GM18508 (cell line): ENCODE results near the gene CBLC.
"Not testable (repeated sequence)": the region's sequence is repeated elsewhere in the genome, so short reads cannot be mapped to it uniquely, and the experiment has no call there.

Source experiments
- ATAC-seq: cut with Tn5 transposase; IDR thresholded peaks from one replicate; pipeline ENCODE4 v1.9.1; 2021; ENCODE audit warnings: moderate number of reproducible peaks; ENCODE audit not compliant: insufficient read depth, unreplicated experiment

Gene CBLC

GRCh38 chr19:44816301-44816700, 38.6 kb downstream of the CBLC start:
- ATAC-seq, result no peak

GRCh38 chr19:44817725-44818465, 40.2 kb downstream of the CBLC start:
- no peak for ATAC-seq

- no peak for ATAC-seq
Measured at GRCh38 chr19:44818466-44819031, 40.9 kb downstream of the CBLC start.

GRCh38 chr19:44819246-44819832, 41.6 kb downstream of the CBLC start:
- no peak for ATAC-seq

- ATAC-seq, result no peak
Measured at GRCh38 chr19:44820648-44821609, 43.2 kb downstream of the CBLC start.

- no peak for ATAC-seq
Measured at GRCh38 chr19:44822177-44822576, 44.5 kb downstream of the CBLC start.

- ATAC-seq, result no peak
Measured at GRCh38 chr19:44822670-44823372, 45.1 kb downstream of the CBLC start.

- ATAC-seq, result no peak
Measured at GRCh38 chr19:44823373-44823698, 45.6 kb downstream of the CBLC start.

GRCh38 chr19:44824761-44825160, 47.1 kb downstream of the CBLC start:
- no peak for ATAC-seq

- not testable (repeated sequence) for ATAC-seq
Measured at GRCh38 chr19:44832875-44833274, 55.2 kb downstream of the CBLC start.

- ATAC-seq, result not testable (repeated sequence)
Measured at GRCh38 chr19:44834399-44834798, 56.7 kb downstream of the CBLC start.

GRCh38 chr19:44839276-44839675, 61.6 kb downstream of the CBLC start:
- ATAC-seq, result no peak

- ATAC-seq, result no peak
Measured at GRCh38 chr19:44840811-44841210, 63.1 kb downstream of the CBLC start.

- no peak for ATAC-seq
Measured at GRCh38 chr19:44841231-44841630, 63.5 kb downstream of the CBLC start.

GRCh38 chr19:44845286-44845611, 67.6 kb downstream of the CBLC start:
- no peak for ATAC-seq

GRCh38 chr19:44845612-44846454, 68.1 kb downstream of the CBLC start, which contains the start of gene NECTIN2:
NECTIN2 (plus strand) TSS chr19:44846297; CDS start chr19:44846526, 229 bp downstream.
- ATAC-seq, result no peak

GRCh38 chr19:44846455-44847143, 68.9 kb downstream of the CBLC start:
- ATAC-seq, result no peak

- no peak for ATAC-seq
Measured at GRCh38 chr19:44847144-44848035, 69.7 kb downstream of the CBLC start.
